SK-N-SH treated with all-trans-retinoic acid at 6 μM for 48 hours (cell line): ENCODE measurements around the gene PCYT1B.

Experiments used
- ARNTL ChIP-seq: fragments of 450-650 bp; formaldehyde crosslinking; IDR thresholded peaks from 2 replicates; pipeline ENCODE4 v1.5.0; 2020; ENCODE audit warnings: low read depth, mild to moderate bottlenecking, moderate library complexity, borderline replicate concordance
- CREB5 ChIP-seq: fragments of 250-450 bp; sonication (Bioruptor Pico); IDR thresholded peaks from 2 replicates; pipeline ENCODE4 v1.5.1; 2020; ENCODE audit warnings: low read depth, mild to moderate bottlenecking, moderate library complexity
- ESRRG ChIP-seq: fragments of 250-450 bp; sonication (Bioruptor Pico); IDR thresholded peaks from 2 replicates; pipeline ENCODE4 v1.6.1; 2021; ENCODE audit warnings: mild to moderate bottlenecking
- RARB ChIP-seq: fragments of 250-450 bp; sonication (Bioruptor Pico); IDR thresholded peaks from 2 replicates; pipeline ENCODE4 v1.8.0; 2021; ENCODE audit warnings: mild to moderate bottlenecking, moderate library complexity
- SNAI2 ChIP-seq: fragments of 250-450 bp; sonication (Bioruptor Pico); IDR thresholded peaks from 2 replicates; pipeline ENCODE4 v1.5.0; 2020; ENCODE audit warnings: mild to moderate bottlenecking, moderate library complexity
- TOX ChIP-seq: fragments of 250-450 bp; sonication (Bioruptor Pico); IDR thresholded peaks from 2 replicates; pipeline ENCODE4 v1.8.0; 2021; ENCODE audit warnings: mild to moderate bottlenecking, moderate library complexity, borderline replicate concordance
- ZC3H10 ChIP-seq: fragments of 250-450 bp; sonication (Bioruptor Pico); IDR thresholded peaks from 2 replicates; pipeline ENCODE4 v1.5.1; 2021; ENCODE audit warnings: mild to moderate bottlenecking, moderate library complexity
- ZFP3 ChIP-seq: fragments of 250-450 bp; sonication (Bioruptor Pico); IDR thresholded peaks from 2 replicates; pipeline ENCODE4 v1.5.0; 2020; ENCODE audit warnings: mild to moderate bottlenecking, moderate library complexity
- ZFP30 ChIP-seq: fragments of 450-650 bp; formaldehyde crosslinking; IDR thresholded peaks from 2 replicates; pipeline ENCODE4 v1.5.0; 2022; ENCODE audit warnings: mild to moderate bottlenecking, moderate library complexity
- ZNF565 ChIP-seq: fragments of 450-650 bp; formaldehyde crosslinking; conservative IDR thresholded peaks from 2 replicates; pipeline ENCODE4 v1.5.0; 2020; ENCODE audit warnings: low read depth, mild to moderate bottlenecking, moderate library complexity
- ZNF8 ChIP-seq: fragments of 450-650 bp; formaldehyde crosslinking; IDR thresholded peaks from 2 replicates; pipeline ENCODE4 v1.5.0; 2020; ENCODE audit warnings: mild to moderate bottlenecking, moderate library complexity
- TF ChIP-seq, protein P1 (sequence below): fragments of 250-450 bp; sonication (Bioruptor Pico); IDR thresholded peaks from 2 replicates; pipeline ENCODE4 v1.8.0; 2020; ENCODE audit warnings: mild to moderate bottlenecking, moderate library complexity, borderline replicate concordance
- TF ChIP-seq, protein P2 (sequence below): fragments of 250-450 bp; sonication (Bioruptor Pico); IDR thresholded peaks from 2 replicates; pipeline ENCODE4 v1.5.0; 2020; ENCODE audit warnings: mild to moderate bottlenecking, moderate library complexity

DNA sequence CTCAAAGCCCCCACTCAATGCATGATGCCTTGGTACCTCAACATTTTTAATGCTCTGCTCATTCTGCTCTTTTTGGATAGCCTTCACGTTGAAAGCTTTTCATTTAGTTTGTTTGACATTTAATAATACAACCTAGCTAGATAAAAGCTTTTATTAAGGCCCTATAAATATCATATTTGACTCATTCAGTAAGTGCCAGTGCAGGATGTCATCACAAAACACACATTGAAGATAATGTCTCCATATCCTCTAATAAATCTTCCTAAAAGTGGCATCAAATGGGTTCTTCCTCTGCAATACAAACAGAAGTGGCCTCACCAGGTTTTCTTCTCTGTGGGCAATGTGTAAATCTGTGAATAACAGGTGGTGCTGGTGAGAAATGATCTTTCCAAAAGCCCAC, 12.0 kb upstream of the PCYT1B start:
- TF ChIP-seq, protein P1, sequence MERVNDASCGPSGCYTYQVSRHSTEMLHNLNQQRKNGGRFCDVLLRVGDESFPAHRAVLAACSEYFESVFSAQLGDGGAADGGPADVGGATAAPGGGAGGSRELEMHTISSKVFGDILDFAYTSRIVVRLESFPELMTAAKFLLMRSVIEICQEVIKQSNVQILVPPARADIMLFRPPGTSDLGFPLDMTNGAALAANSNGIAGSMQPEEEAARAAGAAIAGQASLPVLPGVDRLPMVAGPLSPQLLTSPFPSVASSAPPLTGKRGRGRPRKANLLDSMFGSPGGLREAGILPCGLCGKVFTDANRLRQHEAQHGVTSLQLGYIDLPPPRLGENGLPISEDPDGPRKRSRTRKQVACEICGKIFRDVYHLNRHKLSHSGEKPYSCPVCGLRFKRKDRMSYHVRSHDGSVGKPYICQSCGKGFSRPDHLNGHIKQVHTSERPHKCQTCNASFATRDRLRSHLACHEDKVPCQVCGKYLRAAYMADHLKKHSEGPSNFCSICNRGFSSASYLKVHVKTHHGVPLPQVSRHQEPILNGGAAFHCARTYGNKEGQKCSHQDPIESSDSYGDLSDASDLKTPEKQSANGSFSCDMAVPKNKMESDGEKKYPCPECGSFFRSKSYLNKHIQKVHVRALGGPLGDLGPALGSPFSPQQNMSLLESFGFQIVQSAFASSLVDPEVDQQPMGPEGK, result no peak
- TF ChIP-seq ZNF565 (CRISPR knock-in tag) (no peak), RARB (no peak), CREB5 (CRISPR knock-in tag) (no peak), ZFP30 (CRISPR knock-in tag) (no peak), ESRRG (CRISPR knock-in tag) (no peak), ARNTL (CRISPR knock-in tag) (no peak), SNAI2 (no peak), ZC3H10 (CRISPR knock-in tag) (no peak), ZFP3 (CRISPR knock-in tag) (no peak), ZNF8 (CRISPR knock-in tag) (no peak), TOX (CRISPR knock-in tag) (no peak)
- TF ChIP-seq, protein P2, sequence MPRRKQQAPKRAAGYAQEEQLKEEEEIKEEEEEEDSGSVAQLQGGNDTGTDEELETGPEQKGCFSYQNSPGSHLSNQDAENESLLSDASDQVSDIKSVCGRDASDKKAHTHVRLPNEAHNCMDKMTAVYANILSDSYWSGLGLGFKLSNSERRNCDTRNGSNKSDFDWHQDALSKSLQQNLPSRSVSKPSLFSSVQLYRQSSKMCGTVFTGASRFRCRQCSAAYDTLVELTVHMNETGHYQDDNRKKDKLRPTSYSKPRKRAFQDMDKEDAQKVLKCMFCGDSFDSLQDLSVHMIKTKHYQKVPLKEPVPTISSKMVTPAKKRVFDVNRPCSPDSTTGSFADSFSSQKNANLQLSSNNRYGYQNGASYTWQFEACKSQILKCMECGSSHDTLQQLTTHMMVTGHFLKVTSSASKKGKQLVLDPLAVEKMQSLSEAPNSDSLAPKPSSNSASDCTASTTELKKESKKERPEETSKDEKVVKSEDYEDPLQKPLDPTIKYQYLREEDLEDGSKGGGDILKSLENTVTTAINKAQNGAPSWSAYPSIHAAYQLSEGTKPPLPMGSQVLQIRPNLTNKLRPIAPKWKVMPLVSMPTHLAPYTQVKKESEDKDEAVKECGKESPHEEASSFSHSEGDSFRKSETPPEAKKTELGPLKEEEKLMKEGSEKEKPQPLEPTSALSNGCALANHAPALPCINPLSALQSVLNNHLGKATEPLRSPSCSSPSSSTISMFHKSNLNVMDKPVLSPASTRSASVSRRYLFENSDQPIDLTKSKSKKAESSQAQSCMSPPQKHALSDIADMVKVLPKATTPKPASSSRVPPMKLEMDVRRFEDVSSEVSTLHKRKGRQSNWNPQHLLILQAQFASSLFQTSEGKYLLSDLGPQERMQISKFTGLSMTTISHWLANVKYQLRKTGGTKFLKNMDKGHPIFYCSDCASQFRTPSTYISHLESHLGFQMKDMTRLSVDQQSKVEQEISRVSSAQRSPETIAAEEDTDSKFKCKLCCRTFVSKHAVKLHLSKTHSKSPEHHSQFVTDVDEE (CRISPR knock-in tag), result no peak
